B cell (primary cell): ENCODE data around the gene PKIG.

Experiments used
- EZH2 ChIP-seq: IDR thresholded peaks from 2 replicates; pipeline ENCODE4 v1.6.1; 2012; ENCODE audit warnings: borderline replicate concordance, low read depth, mild to moderate bottlenecking, moderate library complexity, low read length; ENCODE audit not compliant: insufficient read depth, poor library complexity, severe bottlenecking
- TF ChIP-seq, protein P1 (sequence below): fragments of 200-600 bp; IDR thresholded peaks from one replicate; pipeline ENCODE4 v1.8.0; 2022; ENCODE audit warnings: antibody characterized with exemption, mild to moderate bottlenecking

DNA sequence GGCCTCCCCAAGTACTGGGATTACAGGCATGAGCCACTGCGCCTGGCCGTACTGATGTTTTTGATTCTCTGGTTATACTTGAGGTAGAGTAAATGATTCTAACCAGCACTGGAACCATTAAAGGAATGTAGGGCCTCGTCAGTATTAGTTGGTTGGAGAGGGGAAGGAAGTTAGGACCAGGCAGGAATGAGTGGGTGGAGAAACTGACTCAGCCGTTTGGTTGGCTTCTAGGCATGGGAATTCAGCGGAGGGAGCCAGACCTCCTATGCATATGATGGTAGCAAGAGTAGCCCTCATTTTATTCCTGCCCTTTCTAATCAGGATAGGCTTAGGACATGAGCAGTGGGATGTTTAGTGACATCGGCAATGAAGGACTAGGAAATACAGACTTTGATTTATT, 41.5 kb upstream of the PKIG start:
- TF ChIP-seq, protein P1, sequence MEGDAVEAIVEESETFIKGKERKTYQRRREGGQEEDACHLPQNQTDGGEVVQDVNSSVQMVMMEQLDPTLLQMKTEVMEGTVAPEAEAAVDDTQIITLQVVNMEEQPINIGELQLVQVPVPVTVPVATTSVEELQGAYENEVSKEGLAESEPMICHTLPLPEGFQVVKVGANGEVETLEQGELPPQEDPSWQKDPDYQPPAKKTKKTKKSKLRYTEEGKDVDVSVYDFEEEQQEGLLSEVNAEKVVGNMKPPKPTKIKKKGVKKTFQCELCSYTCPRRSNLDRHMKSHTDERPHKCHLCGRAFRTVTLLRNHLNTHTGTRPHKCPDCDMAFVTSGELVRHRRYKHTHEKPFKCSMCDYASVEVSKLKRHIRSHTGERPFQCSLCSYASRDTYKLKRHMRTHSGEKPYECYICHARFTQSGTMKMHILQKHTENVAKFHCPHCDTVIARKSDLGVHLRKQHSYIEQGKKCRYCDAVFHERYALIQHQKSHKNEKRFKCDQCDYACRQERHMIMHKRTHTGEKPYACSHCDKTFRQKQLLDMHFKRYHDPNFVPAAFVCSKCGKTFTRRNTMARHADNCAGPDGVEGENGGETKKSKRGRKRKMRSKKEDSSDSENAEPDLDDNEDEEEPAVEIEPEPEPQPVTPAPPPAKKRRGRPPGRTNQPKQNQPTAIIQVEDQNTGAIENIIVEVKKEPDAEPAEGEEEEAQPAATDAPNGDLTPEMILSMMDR, result no peak
- no peak for TF ChIP-seq EZH2
